ENCODE data around the gene XRCC6.

Gene XRCC6

GRCh38 chr22:41584881-41585280 is 36.2 kb upstream of the XRCC6 start:
- Histone ChIP-seq H2BK5ac (ENCODE audit: low read depth, low read length, poor library complexity, severe bottlenecking) (no peak overlapping the region), H3K4ac (ENCODE audit: low read depth in 1 of 2, low read length in 2 of 2) (no peak overlapping the region), H3K36me3 (ENCODE audit: control insufficient read depth in 1 of 2, insufficient read depth in 2 of 2, low read depth in 1 of 2, low read length in 2 of 2) (peaks cover 49 to 51% of the 10 kb centered on the region in 2 experiments), H3K4me3 (ENCODE audit: insufficient read depth in 1 of 2, low read depth in 1 of 2, low read length in 2 of 2) (no peak overlapping the region), H3K4me2 (ENCODE audit: low read length, poor library complexity, severe bottlenecking) (no peak overlapping the region), H3K14ac (ENCODE audit: low read length in 2 of 2) (no peak overlapping the region), H3K23ac (ENCODE audit: low read length in 2 of 2) (no peak overlapping the region), H3K9ac (ENCODE audit: low read length) (no peak overlapping the region), H4K8ac (ENCODE audit: low read length) (no peak overlapping the region), H3K9me3 (ENCODE audit: control insufficient read depth, low read length) (no peaks in the 10 kb centered on the region), H3K27me3 (ENCODE audit: control insufficient read depth in 1 of 2, insufficient read depth in 1 of 2, low read length in 2 of 2) (no peaks in the 10 kb centered on the region), H3K4me1 (ENCODE audit: control insufficient read depth, insufficient read depth, low read depth, low read length) (peaks cover 16% of the 10 kb centered on the region), H3K27ac (ENCODE audit: low read length, poor library complexity, severe bottlenecking) (no peak overlapping the region), H2AK5ac (ENCODE audit: low read length, severe bottlenecking) (no peak overlapping the region), H4K91ac (ENCODE audit: low read length) (no peak overlapping the region), H2BK15ac (ENCODE audit: low read depth, poor library complexity, severe bottlenecking) (no peak overlapping the region), H2BK120ac (ENCODE audit: low read depth, low read length) (no peak overlapping the region), H2BK12ac (ENCODE audit: low read length in 2 of 2) (no peak overlapping the region), H2AFZ (ENCODE audit: low read depth, low read length) (no peak overlapping the region), H3K79me1 (replicated peaks; ENCODE audit: low read length, poor library complexity, severe bottlenecking) (peaks cover 28% of the 10 kb centered on the region), H3K18ac (ENCODE audit: low read depth in 1 of 2, low read length in 2 of 2) (no peak overlapping the region)
- 95% methylated on average over 6 of the region's 6 CpGs for WGBS
- DNase-seq, result no peak

GRCh38 chr22:41585898-41586297 is 35.2 kb upstream of the XRCC6 start:
- no peak overlapping the region for H4K91ac ChIP-seq (ENCODE audit: low read length)
- no peak overlapping the region for H2BK5ac ChIP-seq (ENCODE audit: low read depth, low read length, poor library complexity, severe bottlenecking)
- H2BK12ac ChIP-seq (ENCODE audit: low read length in 2 of 2), result no peak overlapping the region
- no peak overlapping the region for H2AFZ ChIP-seq (ENCODE audit: low read depth, low read length)
- no peaks in the 10 kb centered on the region for H3K9me3 ChIP-seq (ENCODE audit: control insufficient read depth, low read length)
- H3K27ac ChIP-seq (ENCODE audit: low read length, poor library complexity, severe bottlenecking), result no peak overlapping the region
- peaks cover 43 to 44% of the 10 kb centered on the region in 2 experiments for H3K36me3 ChIP-seq (ENCODE audit: control insufficient read depth in 1 of 2, insufficient read depth in 2 of 2, low read depth in 1 of 2, low read length in 2 of 2)
- no peak overlapping the region for H3K14ac ChIP-seq (ENCODE audit: low read length in 2 of 2)
- no peak overlapping the region for H3K18ac ChIP-seq (ENCODE audit: low read depth in 1 of 2, low read length in 2 of 2)
- WGBS, result 97% methylated on average over 6 of the region's 7 CpGs
- peaks cover 28% of the 10 kb centered on the region for H3K79me1 ChIP-seq (replicated peaks; ENCODE audit: low read length, poor library complexity, severe bottlenecking)
- H2AK5ac ChIP-seq (ENCODE audit: low read length, severe bottlenecking), result no peak overlapping the region
- no peak overlapping the region for H3K4ac ChIP-seq (ENCODE audit: low read depth in 1 of 2, low read length in 2 of 2)
- no peak overlapping the region for H3K4me3 ChIP-seq (ENCODE audit: insufficient read depth in 1 of 2, low read depth in 1 of 2, low read length in 2 of 2)
- H2BK120ac ChIP-seq (ENCODE audit: low read depth, low read length), result no peak overlapping the region
- no peaks in the 10 kb centered on the region for H3K27me3 ChIP-seq (ENCODE audit: control insufficient read depth in 1 of 2, insufficient read depth in 1 of 2, low read length in 2 of 2)
- H3K4me1 ChIP-seq (ENCODE audit: control insufficient read depth, insufficient read depth, low read depth, low read length), result peaks cover 16% of the 10 kb centered on the region
- no peak overlapping the region for H3K9ac ChIP-seq (ENCODE audit: low read length)
- no peak overlapping the region for H3K4me2 ChIP-seq (ENCODE audit: low read length, poor library complexity, severe bottlenecking)
- no peak overlapping the region for H3K23ac ChIP-seq (ENCODE audit: low read length in 2 of 2)
- DNase-seq, result no peak
- H2BK15ac ChIP-seq (ENCODE audit: low read depth, poor library complexity, severe bottlenecking), result no peak overlapping the region
- H4K8ac ChIP-seq (ENCODE audit: low read length), result no peak overlapping the region

GRCh38 chr22:41587347-41587723 is 33.8 kb upstream of the XRCC6 start:
- Histone ChIP-seq H2BK15ac (ENCODE audit: low read depth, poor library complexity, severe bottlenecking) (no peak overlapping the region), H2BK12ac (ENCODE audit: low read length in 2 of 2) (no peak overlapping the region), H3K36me3 (ENCODE audit: control insufficient read depth in 1 of 2, insufficient read depth in 2 of 2, low read depth in 1 of 2, low read length in 2 of 2) (peaks cover 34 to 36% of the 10 kb centered on the region in 2 experiments), H3K23ac (ENCODE audit: low read length in 2 of 2) (no peak overlapping the region), H3K4me2 (ENCODE audit: low read length, poor library complexity, severe bottlenecking) (peak overlapping the region; percentile 56), H3K9ac (ENCODE audit: low read length) (peak overlapping the region; percentile 95), H3K4me3 (ENCODE audit: insufficient read depth in 1 of 2, low read depth in 1 of 2, low read length in 2 of 2) (peak overlapping the region in 1 of 2 experiments; percentile 99), H3K18ac (ENCODE audit: low read depth in 1 of 2, low read length in 2 of 2) (no peak overlapping the region), H3K27me3 (ENCODE audit: control insufficient read depth in 1 of 2, insufficient read depth in 1 of 2, low read length in 2 of 2) (no peaks in the 10 kb centered on the region), H3K9me3 (ENCODE audit: control insufficient read depth, low read length) (no peaks in the 10 kb centered on the region), H3K4ac (ENCODE audit: low read depth in 1 of 2, low read length in 2 of 2) (no peak overlapping the region), H4K8ac (ENCODE audit: low read length) (no peak overlapping the region), H3K4me1 (ENCODE audit: control insufficient read depth, insufficient read depth, low read depth, low read length) (peaks cover 16% of the 10 kb centered on the region), H3K14ac (ENCODE audit: low read length in 2 of 2) (no peak overlapping the region), H2AFZ (ENCODE audit: low read depth, low read length) (no peak overlapping the region), H2BK5ac (ENCODE audit: low read depth, low read length, poor library complexity, severe bottlenecking) (no peak overlapping the region), H4K91ac (ENCODE audit: low read length) (no peak overlapping the region), H3K27ac (ENCODE audit: low read length, poor library complexity, severe bottlenecking) (no peak overlapping the region), H3K79me1 (replicated peaks; ENCODE audit: low read length, poor library complexity, severe bottlenecking) (peaks cover 28% of the 10 kb centered on the region), H2AK5ac (ENCODE audit: low read length, severe bottlenecking) (no peak overlapping the region), H2BK120ac (ENCODE audit: low read depth, low read length) (no peak overlapping the region)
- DNase-seq, result no peak
- 95% methylated on average over 7 of the region's 7 CpGs for WGBS

DNA sequence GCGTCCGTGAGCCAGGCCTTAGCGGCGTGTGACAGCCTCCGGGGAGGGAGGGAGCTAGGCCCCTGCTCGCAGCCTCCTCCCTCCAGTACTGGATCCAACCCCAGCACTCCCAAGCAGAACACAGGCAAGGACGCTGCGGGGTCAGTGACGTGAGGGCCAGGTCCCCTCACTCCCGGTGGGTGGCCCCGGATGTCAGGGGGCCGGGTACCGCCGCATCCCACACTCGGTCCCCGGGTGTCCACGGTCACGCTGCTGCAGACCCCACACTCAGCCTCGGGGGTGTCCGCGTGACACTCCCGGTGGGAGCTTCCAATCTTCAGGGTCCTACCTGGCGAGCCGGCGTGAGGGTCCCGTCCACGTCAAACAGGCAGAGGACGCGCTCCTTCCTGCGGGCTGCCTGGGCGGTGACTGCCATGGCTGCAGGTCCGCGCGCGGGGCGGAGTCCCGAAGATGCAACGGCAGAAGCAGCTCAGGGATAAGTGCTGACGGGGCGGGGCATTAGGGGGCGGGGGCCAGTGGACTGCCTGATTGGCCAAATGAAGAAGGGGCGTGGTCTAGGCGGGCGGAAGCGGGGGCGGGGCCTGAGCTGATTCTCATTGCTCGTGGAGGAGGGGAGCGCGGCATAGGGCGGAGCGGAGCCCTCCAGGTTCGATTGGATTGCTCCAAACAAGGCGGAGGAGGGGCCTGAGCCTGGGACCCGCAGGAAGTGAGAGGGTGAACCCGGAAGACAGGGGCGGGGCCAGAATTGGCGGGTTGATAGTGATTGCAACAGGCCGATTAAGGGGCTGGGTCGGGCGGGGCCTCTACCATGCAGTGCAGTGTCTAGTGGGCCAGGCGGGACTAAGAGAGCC is 31.5 kb upstream of the XRCC6 start, which contains the start of gene PMM1:
Gene PMM1, minus strand, starts transcription at position 450 of the 851 bp plus-strand sequence. Its CDS starts 35 bp downstream, at position 415.
- peaks cover 16% of the 10 kb centered on the region for H3K4me1 ChIP-seq (ENCODE audit: control insufficient read depth, insufficient read depth, low read depth, low read length)
- H2BK5ac ChIP-seq (ENCODE audit: low read depth, low read length, poor library complexity, severe bottlenecking), result no peak within 1 kb of the TSS
- 1% methylated on average over 52 of the region's 61 CpGs for WGBS
- H3K4ac ChIP-seq (ENCODE audit: low read depth in 1 of 2, low read length in 2 of 2), result peak within 1 kb of the TSS; percentile 77 to 93
- peak within 1 kb of the TSS; percentile 65 for H3K27ac ChIP-seq (ENCODE audit: low read length, poor library complexity, severe bottlenecking)
- H4K8ac ChIP-seq (ENCODE audit: low read length), result peak within 1 kb of the TSS; percentile 88
- no peaks in the 10 kb centered on the region for H3K9me3 ChIP-seq (ENCODE audit: control insufficient read depth, low read length)
- peak within 1 kb of the TSS; percentile 87 to 92 for H3K18ac ChIP-seq (ENCODE audit: low read depth in 1 of 2, low read length in 2 of 2)
- H4K91ac ChIP-seq (ENCODE audit: low read length), result peak within 1 kb of the TSS; percentile 97
- peaks cover 12 to 14% of the 10 kb centered on the region in 2 experiments for H3K36me3 ChIP-seq (ENCODE audit: control insufficient read depth in 1 of 2, insufficient read depth in 2 of 2, low read depth in 1 of 2, low read length in 2 of 2)
- H3K4me3 ChIP-seq (ENCODE audit: insufficient read depth in 1 of 2, low read depth in 1 of 2, low read length in 2 of 2), result peak within 1 kb of the TSS; percentile 91 to 99
- peaks cover 20% of the 10 kb centered on the region for H3K79me1 ChIP-seq (replicated peaks; ENCODE audit: low read length, poor library complexity, severe bottlenecking)
- no peaks in the 10 kb centered on the region for H3K27me3 ChIP-seq (ENCODE audit: control insufficient read depth in 1 of 2, insufficient read depth in 1 of 2, low read length in 2 of 2)
- peak; percentile 99 for DNase-seq
- peak within 1 kb of the TSS; percentile 37 to 50 for H2BK12ac ChIP-seq (ENCODE audit: low read length in 2 of 2)
- H3K9ac ChIP-seq (ENCODE audit: low read length), result peak within 1 kb of the TSS; percentile 95
- peak within 1 kb of the TSS; percentile 43 for H2AK5ac ChIP-seq (ENCODE audit: low read length, severe bottlenecking)
- H2AFZ ChIP-seq (ENCODE audit: low read depth, low read length), result peak within 1 kb of the TSS; percentile 96
- peak within 1 kb of the TSS; percentile 98 for H2BK15ac ChIP-seq (ENCODE audit: low read depth, poor library complexity, severe bottlenecking)
- H3K14ac ChIP-seq (ENCODE audit: low read length in 2 of 2), result peak within 1 kb of the TSS in 1 of 2 experiments; percentile 63
- H3K4me2 ChIP-seq (ENCODE audit: low read length, poor library complexity, severe bottlenecking), result peak within 1 kb of the TSS; percentile 90
- peak within 1 kb of the TSS in 1 of 2 experiments; percentile 19 for H3K23ac ChIP-seq (ENCODE audit: low read length in 2 of 2)
- H2BK120ac ChIP-seq (ENCODE audit: low read depth, low read length), result peak within 1 kb of the TSS; percentile 87

Data from mesenchymal stem cell (in vitro differentiated cells and primary cell).